HepG2 (cell line): ENCODE measurements around the gene DLG2. TPM values are rescaled to one million over a fixed set of nuclear protein-coding genes. Genes with fewer than 3 reads are reported as not detected.

Experiments used
- BCL6 ChIP-seq: IDR thresholded peaks from 2 replicates; pipeline ENCODE4 v1.6.1; 2016; ENCODE audit warnings: missing genetic modification reagents, missing compliant biosample characterization
- GTF2F1 ChIP-seq: fragments of 150-350 bp; IDR thresholded peaks from 2 replicates; pipeline ENCODE4 v1.6.1; 2014; ENCODE audit warnings: low read length
- HIC2 ChIP-seq: sonication (generic); formaldehyde crosslinking; IDR thresholded peaks from 2 replicates; pipeline ENCODE4 v1.9.0; 2022; ENCODE audit warnings: low read depth, missing genetic modification reagents
- HOXA7 ChIP-seq: sonication (generic); formaldehyde crosslinking; IDR thresholded peaks from 2 replicates; pipeline ENCODE4 v1.8.1; 2022; ENCODE audit warnings: mild to moderate bottlenecking, missing genetic modification reagents, moderate library complexity
- NFE2 ChIP-seq: sonication (generic); formaldehyde crosslinking; IDR thresholded peaks from 2 replicates; pipeline ENCODE4 v1.4.0; 2020; ENCODE audit warnings: missing genetic modification reagents
- NR1H2 ChIP-seq: sonication (generic); formaldehyde crosslinking; IDR thresholded peaks from 2 replicates; pipeline ENCODE4 v1.8.1; 2022; ENCODE audit warnings: low read depth, missing genetic modification reagents, borderline replicate concordance
- SRF ChIP-seq: IDR thresholded peaks from 2 replicates; pipeline ENCODE4 v1.6.1; 2011; ENCODE audit warnings: mild to moderate bottlenecking, low read depth, low read length, moderate library complexity
- STAT5B ChIP-seq: sonication (generic); formaldehyde crosslinking; IDR thresholded peaks from 2 replicates; pipeline ENCODE4 v1.4.0; 2020; ENCODE audit warnings: missing genetic modification reagents
- ZFP91 ChIP-seq: sonication (generic); formaldehyde crosslinking; IDR thresholded peaks from 2 replicates; pipeline ENCODE4 v1.9.0; 2022; ENCODE audit warnings: missing genetic modification reagents, mild to moderate bottlenecking, borderline replicate concordance
- ZFYVE20 ChIP-seq: sonication (generic); formaldehyde crosslinking; IDR thresholded peaks from 2 replicates; pipeline ENCODE4 v1.8.0; 2023; ENCODE audit warnings: low read depth, mild to moderate bottlenecking, moderate library complexity, missing genetic modification reagents, borderline replicate concordance
- ZGPAT ChIP-seq: IDR thresholded peaks from 2 replicates; pipeline ENCODE4 v1.6.1; 2016; ENCODE audit warnings: mild to moderate bottlenecking
- ZNF24 ChIP-seq: fragments of 450-650 bp; IDR thresholded peaks from 2 replicates; pipeline ENCODE4 v1.6.1; 2017; ENCODE audit warnings: antibody characterized with exemption, mild to moderate bottlenecking
- ZNF280B ChIP-seq: sonication (generic); formaldehyde crosslinking; IDR thresholded peaks from 2 replicates; pipeline ENCODE4 v1.5.0; 2020; ENCODE audit warnings: missing genetic modification reagents, mild to moderate bottlenecking, borderline replicate concordance
- ZNF343 ChIP-seq: sonication (generic); formaldehyde crosslinking; IDR thresholded peaks from 2 replicates; pipeline ENCODE4 v1.4.0; 2020; ENCODE audit warnings: mild to moderate bottlenecking, missing genetic modification reagents
- ZNF598 ChIP-seq: sonication (generic); formaldehyde crosslinking; IDR thresholded peaks from 2 replicates; pipeline ENCODE4 v1.5.1; 2020; ENCODE audit warnings: mild to moderate bottlenecking, missing genetic modification reagents, borderline replicate concordance
- ZNF644 ChIP-seq: IDR thresholded peaks from 2 replicates; pipeline ENCODE4 v1.6.1; 2016; ENCODE audit warnings: low read depth
- ZNF703 ChIP-seq: sonication (generic); formaldehyde crosslinking; IDR thresholded peaks from 2 replicates; pipeline ENCODE4 v1.5.1; 2020; ENCODE audit warnings: missing genetic modification reagents, mild to moderate bottlenecking, moderate library complexity, borderline replicate concordance
- ZNF775 ChIP-seq: sonication (generic); formaldehyde crosslinking; IDR thresholded peaks from 2 replicates; pipeline ENCODE4 v1.4.0; 2020; ENCODE audit warnings: missing genetic modification reagents, mild to moderate bottlenecking, moderate library complexity, borderline replicate concordance
- ZSCAN12 ChIP-seq: sonication (generic); formaldehyde crosslinking; IDR thresholded peaks from 2 replicates; pipeline ENCODE4 v1.9.0; 2021; ENCODE audit warnings: mild to moderate bottlenecking, missing genetic modification reagents
- polyA plus RNA-seq, 8 experiments: library from polyadenylated mRNA; depleted of rRNA in 3 of 8; stranded (reverse) in 7 of 8; unstranded in 1 of 8; fragments of >200 nt; fragmentation: Illumina TruSeq in 4 of 8; extraction: Trizol in 4 of 8; gene quantifications; 2 replicates each; pipeline versions ENCODE4 v1.2.1 to v1.2.3, GENCODE V29; 2011 to 2016; ENCODE audit warnings: low read depth in 4 of 8, missing spikeins in 1 of 8, mixed read lengths in 1 of 8; ENCODE audit not compliant: insufficient read depth in 1 of 8
- total RNA-seq, 5 experiments: library from RNA; depleted of rRNA; stranded (reverse); fragments of >200 nt; fragmentation: Illumina TruSeq; extraction: Trizol; gene quantifications; 2 replicates each; pipeline ENCODE4 v1.2.3, GENCODE V29; 2016; ENCODE audit warnings: low read depth in 1 of 5
- TF ChIP-seq, protein P1 (sequence below): sonication (generic); formaldehyde crosslinking; IDR thresholded peaks from 2 replicates; pipeline ENCODE4 v1.5.0; 2020; ENCODE audit warnings: mild to moderate bottlenecking, missing genetic modification reagents, moderate library complexity

Gene DLG2
- total and polyA plus RNA-seq, 2 of the 13 experiments (the other 11 are each of a cell fraction or from before 2014, with no cell fraction given), result 0.46 to 1.0 TPM

GRCh38 chr11:84564180-84564866 lies 1062.8 kb downstream of the DLG2 start (continued):
- TF ChIP-seq ZNF280B (CRISPR knock-in tag), result no peak
- no peak for TF ChIP-seq ZSCAN12
- peak; percentile 50; the same call in 1 of the 2 replicates for TF ChIP-seq ZGPAT (CRISPR knock-in tag)
- TF ChIP-seq ZFP91, result no peak
- TF ChIP-seq ZNF644, result 0 out of 2 replicates have a peak, but pooled peaks have one; percentile 30
- TF ChIP-seq SRF, result no peak
- no peak for TF ChIP-seq HOXA7 (CRISPR knock-in tag)
- TF ChIP-seq HIC2, result no peak
- TF ChIP-seq, protein P1, sequence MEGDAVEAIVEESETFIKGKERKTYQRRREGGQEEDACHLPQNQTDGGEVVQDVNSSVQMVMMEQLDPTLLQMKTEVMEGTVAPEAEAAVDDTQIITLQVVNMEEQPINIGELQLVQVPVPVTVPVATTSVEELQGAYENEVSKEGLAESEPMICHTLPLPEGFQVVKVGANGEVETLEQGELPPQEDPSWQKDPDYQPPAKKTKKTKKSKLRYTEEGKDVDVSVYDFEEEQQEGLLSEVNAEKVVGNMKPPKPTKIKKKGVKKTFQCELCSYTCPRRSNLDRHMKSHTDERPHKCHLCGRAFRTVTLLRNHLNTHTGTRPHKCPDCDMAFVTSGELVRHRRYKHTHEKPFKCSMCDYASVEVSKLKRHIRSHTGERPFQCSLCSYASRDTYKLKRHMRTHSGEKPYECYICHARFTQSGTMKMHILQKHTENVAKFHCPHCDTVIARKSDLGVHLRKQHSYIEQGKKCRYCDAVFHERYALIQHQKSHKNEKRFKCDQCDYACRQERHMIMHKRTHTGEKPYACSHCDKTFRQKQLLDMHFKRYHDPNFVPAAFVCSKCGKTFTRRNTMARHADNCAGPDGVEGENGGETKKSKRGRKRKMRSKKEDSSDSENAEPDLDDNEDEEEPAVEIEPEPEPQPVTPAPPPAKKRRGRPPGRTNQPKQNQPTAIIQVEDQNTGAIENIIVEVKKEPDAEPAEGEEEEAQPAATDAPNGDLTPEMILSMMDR, result peak; percentile 77
- TF ChIP-seq NFE2, result 0 out of 2 replicates have a peak, but pooled peaks have one; percentile 66
- TF ChIP-seq ZFYVE20, result no peak
- TF ChIP-seq ZNF703 (CRISPR knock-in tag), result no peak
- no peak for TF ChIP-seq GTF2F1
- no peak for TF ChIP-seq ZNF343 (CRISPR knock-in tag)
- TF ChIP-seq ZNF775, result no peak
- TF ChIP-seq ZNF24, result 0 out of 2 replicates have a peak, but pooled peaks have one; percentile 65
- TF ChIP-seq BCL6 (CRISPR knock-in tag), result peak; percentile 51
- no peak for TF ChIP-seq STAT5B (CRISPR knock-in tag)
- no peak for TF ChIP-seq ZNF598 (CRISPR knock-in tag)
- TF ChIP-seq NR1H2 (CRISPR knock-in tag), result no peak
